Neural cell (in vitro differentiated cells): Measurements from ENCODE around the gene PRDM1. TPM values are rescaled to one million over a fixed set of nuclear protein-coding genes. Genes with fewer than 3 reads are reported as not detected.

ENCODE experiments used
- H2AFZ ChIP-seq: fragments of 200-600, 300-800 bp; sonication (generic), shearing (Covaris generic); 2 replicates; pipeline ENCODE4 v1.6.0; 2014; ENCODE audit warnings: low read depth, mild to moderate bottlenecking, antibody characterized with exemption, low read length, moderate library complexity
- H3F3A ChIP-seq: fragments of 200-600 bp; shearing (Covaris generic); 2 replicates; pipeline ENCODE4 v1.6.1; 2016; ENCODE audit warnings: mild to moderate bottlenecking, moderate library complexity, mixed read lengths, antibody characterized with exemption, low read length; ENCODE audit not compliant: insufficient read depth, poor library complexity, severe bottlenecking
- H3K27ac ChIP-seq: fragments of 200-600, 300-800 bp; sonication (generic), shearing (Covaris generic); 2 replicates; pipeline ENCODE4 v1.5.1; 2014; ENCODE audit warnings: mild to moderate bottlenecking, low read length, moderate library complexity
- H3K27me3 ChIP-seq: fragments of 300-800, 200-600 bp; sonication (generic), shearing (Covaris generic); 2 replicates; pipeline ENCODE4 v1.6.0; 2014; ENCODE audit warnings: mild to moderate bottlenecking, low read depth, low read length, moderate library complexity; ENCODE audit not compliant: insufficient read depth
- H3K36me3 ChIP-seq: fragments of 300-800, 200-600 bp; sonication (generic), shearing (Covaris generic); 2 replicates; pipeline ENCODE4 v1.5.1; 2014; ENCODE audit warnings: mild to moderate bottlenecking, antibody characterized with exemption, low read length, moderate library complexity; ENCODE audit not compliant: insufficient read depth
- H3K4me2 ChIP-seq: fragments of 300-800, 200-600 bp; sonication (generic), shearing (Covaris generic); 2 replicates; pipeline ENCODE4 v1.6.0; 2014; ENCODE audit warnings: mild to moderate bottlenecking, low read length
- H3K4me3 ChIP-seq: fragments of 300-800, 200-600 bp; sonication (generic), shearing (Covaris generic); 2 replicates; pipeline ENCODE4 v1.5.1; 2014; ENCODE audit warnings: mild to moderate bottlenecking, low read length, moderate library complexity
- H3K79me2 ChIP-seq: fragments of 200-600 bp; shearing (Covaris generic); replicated peaks from 2 replicates; pipeline ENCODE4 v1.6.0; 2014; ENCODE audit warnings: mild to moderate bottlenecking, low read length, moderate library complexity; ENCODE audit not compliant: insufficient read depth
- H3K9ac ChIP-seq: fragments of 300-800, 200-600 bp; sonication (generic), shearing (Covaris generic); 2 replicates; pipeline ENCODE4 v1.6.1; 2016; ENCODE audit warnings: mild to moderate bottlenecking, low read length, mixed read lengths
- H3K9me2 ChIP-seq: fragments of 200-600 bp; shearing (Covaris generic); 2 replicates; pipeline ENCODE4 v1.6.1; 2016; ENCODE audit warnings: mild to moderate bottlenecking, low read length, mixed read lengths; ENCODE audit not compliant: insufficient read depth
- H3K9me3 ChIP-seq: fragments of 200-600, 300-800 bp; sonication (generic), shearing (Covaris generic); 2 replicates; pipeline ENCODE4 v1.6.1; 2016; ENCODE audit warnings: mild to moderate bottlenecking, mixed run types, low read length, moderate library complexity, mixed read lengths
- H4K20me1 ChIP-seq: fragments of 200-600 bp; shearing (Covaris generic); 2 replicates; pipeline ENCODE4 v1.6.1; 2016; ENCODE audit warnings: mild to moderate bottlenecking, mixed run types; ENCODE audit not compliant: insufficient read depth
- CTCF ChIP-seq: fragments of 450-650 bp; IDR thresholded peaks from 2 replicates; pipeline ENCODE4 v1.5.1; 2014; ENCODE audit warnings: antibody characterized with exemption, mild to moderate bottlenecking, moderate library complexity; ENCODE audit not compliant: poor library complexity, severe bottlenecking
- EP300 ChIP-seq: fragments of 450-650 bp; conservative IDR thresholded peaks from 2 replicates; pipeline ENCODE4 v1.6.1; 2014; ENCODE audit warnings: antibody characterized with exemption, mild to moderate bottlenecking, moderate library complexity; ENCODE audit not compliant: poor library complexity, severe bottlenecking
- EZH2 ChIP-seq: fragments of 200-600, 300-800 bp; shearing (Covaris generic), sonication (generic); IDR thresholded peaks from 2 replicates; pipeline ENCODE4 v1.6.1; 2014; ENCODE audit warnings: antibody characterized with exemption, low read length, borderline replicate concordance, mild to moderate bottlenecking; ENCODE audit not compliant: insufficient read depth, poor library complexity, severe bottlenecking
- MXI1 ChIP-seq: fragments of 450-650 bp; conservative IDR thresholded peaks from 2 replicates; pipeline ENCODE4 v1.6.1; 2014; ENCODE audit warnings: antibody characterized with exemption, mild to moderate bottlenecking; ENCODE audit not compliant: poor library complexity, severe bottlenecking
- POLR2AphosphoS5 ChIP-seq: IDR thresholded peaks from 2 replicates; pipeline ENCODE4 v1.6.1; 2012
- RAD21 ChIP-seq: fragments of 450-650 bp; conservative IDR thresholded peaks from 2 replicates; pipeline ENCODE4 v1.6.1; 2014; ENCODE audit warnings: antibody characterized with exemption, mild to moderate bottlenecking, moderate library complexity
- REST ChIP-seq: IDR thresholded peaks from 2 replicates; pipeline ENCODE4 v1.6.1; 2012; ENCODE audit warnings: borderline replicate concordance
- SMC3 ChIP-seq: fragments of 450-650 bp; conservative IDR thresholded peaks from 2 replicates; pipeline ENCODE4 v1.6.1; 2014; ENCODE audit warnings: antibody characterized with exemption, mild to moderate bottlenecking, moderate library complexity; ENCODE audit not compliant: poor library complexity
- TAF1 ChIP-seq: IDR thresholded peaks from 2 replicates; pipeline ENCODE4 v1.6.1; 2012; ENCODE audit warnings: low read depth
- polyA plus RNA-seq: library from polyadenylated mRNA; depleted of rRNA; stranded (reverse); fragments of >200 nt; gene quantifications from 2 replicates; pipeline ENCODE4 v1.2.3, GENCODE V29; 2014

Gene PRDM1
- polyA plus RNA-seq, 1 donor from 2014 or later, result 0.09 TPM

GRCh38 chr6:106138151-106138550 lies 52.0 kb downstream of the PRDM1 start:
- H4K20me1 ChIP-seq, result no peaks in the 10 kb centered on the region
- H3K4me2 ChIP-seq, result no peak overlapping the region
- H3K27me3 ChIP-seq, result no peaks in the 10 kb centered on the region
- no peaks in the 10 kb centered on the region for H3K9me3 ChIP-seq
- no peaks in the 10 kb centered on the region for H3K79me2 ChIP-seq
- H3K4me3 ChIP-seq, result no peak overlapping the region
- no peak overlapping the region for H3K9ac ChIP-seq
- H3F3A ChIP-seq, result no peaks in the 10 kb centered on the region
- H3K36me3 ChIP-seq, result no peaks in the 10 kb centered on the region
- H3K9me2 ChIP-seq, result no peaks in the 10 kb centered on the region
- H3K27ac ChIP-seq, result no peak overlapping the region
- TF ChIP-seq EP300 (no peak), REST (no peak), EZH2 (no peak), RAD21 (no peak), SMC3 (no peak), CTCF (no peak), TAF1 (no peak), MXI1 (no peak), POLR2AphosphoS5 (no peak)
- H2AFZ ChIP-seq, result no peak overlapping the region

DNA sequence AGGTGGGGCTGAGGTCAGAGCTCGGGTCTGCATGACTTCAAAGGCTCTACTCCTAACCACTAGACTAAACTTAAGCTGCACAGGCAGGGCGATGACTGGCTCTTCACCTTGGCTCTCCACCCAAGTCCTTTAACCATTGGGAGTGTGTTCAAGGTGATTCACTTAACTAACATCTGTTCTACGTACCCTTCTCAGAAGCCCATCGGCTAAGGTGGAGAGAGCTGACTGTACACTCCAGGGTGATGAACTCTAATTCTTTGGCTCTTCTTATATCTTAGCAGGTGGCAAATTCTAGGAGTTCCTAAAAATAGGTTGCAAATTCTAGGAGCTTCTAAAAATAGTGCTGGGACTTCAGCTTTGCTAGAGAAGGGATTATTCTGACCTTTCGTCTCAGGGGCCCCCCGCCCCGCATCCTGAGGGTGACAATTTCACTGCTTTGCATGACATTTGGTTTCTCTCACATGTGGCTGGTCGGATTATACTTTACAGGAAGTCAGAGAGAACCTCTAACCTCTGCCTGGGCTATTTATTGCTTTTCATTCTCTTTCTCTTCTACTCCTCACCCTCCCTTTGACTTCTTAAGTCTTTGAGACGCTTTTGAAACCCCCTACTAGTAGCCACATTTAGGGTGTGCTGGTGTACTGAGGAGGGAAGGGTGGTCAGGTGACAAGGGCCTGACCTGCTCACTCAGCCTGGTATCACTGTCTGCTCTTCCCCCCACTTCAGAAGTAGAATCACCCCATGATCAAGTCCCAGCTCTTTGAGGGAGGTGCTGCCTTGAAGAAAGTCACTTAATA lies 55.5 kb downstream of the PRDM1 start:
- no peaks in the 10 kb centered on the region for H3K9me2 ChIP-seq
- no peak overlapping the region for H3K4me3 ChIP-seq
- no peak overlapping the region for H2AFZ ChIP-seq
- H3F3A ChIP-seq, result no peaks in the 10 kb centered on the region
- no peaks in the 10 kb centered on the region for H3K79me2 ChIP-seq
- H3K27me3 ChIP-seq, result no peaks in the 10 kb centered on the region
- H3K9ac ChIP-seq, result no peak overlapping the region
- H3K9me3 ChIP-seq, result no peaks in the 10 kb centered on the region
- H4K20me1 ChIP-seq, result no peaks in the 10 kb centered on the region
- no peak overlapping the region for H3K27ac ChIP-seq
- H3K4me2 ChIP-seq, result no peak overlapping the region
- no peaks in the 10 kb centered on the region for H3K36me3 ChIP-seq
- TF ChIP-seq SMC3, result no peak
- no peak for TF ChIP-seq REST
- no peak for TF ChIP-seq TAF1
- TF ChIP-seq POLR2AphosphoS5, result no peak
- TF ChIP-seq EZH2, result no peak
- TF ChIP-seq EP300, result no peak
- no peak for TF ChIP-seq RAD21
- no peak for TF ChIP-seq CTCF
- TF ChIP-seq MXI1, result no peak
